NCI-H146 treated with DMSO at 0.1 percent for 48 hours (cell line): ENCODE data around the gene SRL.

Experiments
- DNase-seq: peaks from one replicate; lab custom pipeline; 2025; ENCODE audit not compliant: unreplicated experiment; lab: John Stamatoyannopoulos, UW

The SRL gene

DNA sequence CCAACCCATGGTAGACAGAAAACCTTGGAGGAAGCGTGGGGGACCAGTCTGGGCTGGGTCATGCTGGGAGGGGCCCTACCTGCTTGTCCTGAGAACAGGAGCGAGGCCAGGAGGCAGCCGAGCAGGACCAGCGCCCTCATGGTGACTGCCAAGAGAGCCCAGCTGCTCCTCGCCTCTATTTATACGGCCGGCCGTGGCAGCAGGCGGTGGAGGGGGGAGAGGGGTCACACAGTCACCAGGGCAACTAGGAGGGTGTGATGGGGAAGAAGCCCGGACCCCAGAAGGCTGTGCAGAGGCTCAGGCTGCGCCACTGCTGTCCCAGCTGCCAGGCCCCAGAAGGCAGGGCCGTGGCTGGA, at the start of gene SRL:
TSS of gene SRL (minus strand) at position 153 of the 356 bp plus-strand sequence. CDS start at position 140, 13 bp downstream.
- no peak for DNase-seq

DNA sequence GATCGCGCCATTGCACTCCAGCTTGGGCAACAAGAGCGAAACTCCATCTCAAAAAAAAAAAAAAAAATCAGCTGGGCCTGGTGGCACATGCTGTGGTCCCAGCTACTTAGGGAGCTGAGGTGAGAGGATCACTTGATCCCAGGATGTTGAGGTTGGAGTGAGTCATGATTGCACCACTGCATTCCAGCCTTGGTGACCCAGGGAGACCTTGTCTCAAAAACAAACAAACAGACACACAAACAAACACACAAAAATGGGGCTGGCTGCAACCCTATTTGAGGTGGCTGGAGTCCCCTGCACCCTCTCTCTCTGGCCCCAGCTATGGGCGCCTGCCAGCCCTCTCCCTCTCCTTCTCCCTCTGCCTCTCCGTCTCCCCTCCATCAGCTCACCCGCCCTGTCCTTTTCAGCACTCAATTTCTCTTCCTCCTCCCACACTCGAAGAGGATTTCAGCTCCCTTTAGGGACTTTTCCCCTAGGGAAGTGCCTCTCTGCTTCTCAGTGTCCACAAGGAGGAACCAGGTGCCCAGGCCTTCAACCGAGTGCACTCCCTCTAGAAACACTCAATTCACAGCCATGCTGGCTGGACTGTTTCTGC, 48.5 kb upstream of the SRL start:
- no peak for DNase-seq

DNA sequence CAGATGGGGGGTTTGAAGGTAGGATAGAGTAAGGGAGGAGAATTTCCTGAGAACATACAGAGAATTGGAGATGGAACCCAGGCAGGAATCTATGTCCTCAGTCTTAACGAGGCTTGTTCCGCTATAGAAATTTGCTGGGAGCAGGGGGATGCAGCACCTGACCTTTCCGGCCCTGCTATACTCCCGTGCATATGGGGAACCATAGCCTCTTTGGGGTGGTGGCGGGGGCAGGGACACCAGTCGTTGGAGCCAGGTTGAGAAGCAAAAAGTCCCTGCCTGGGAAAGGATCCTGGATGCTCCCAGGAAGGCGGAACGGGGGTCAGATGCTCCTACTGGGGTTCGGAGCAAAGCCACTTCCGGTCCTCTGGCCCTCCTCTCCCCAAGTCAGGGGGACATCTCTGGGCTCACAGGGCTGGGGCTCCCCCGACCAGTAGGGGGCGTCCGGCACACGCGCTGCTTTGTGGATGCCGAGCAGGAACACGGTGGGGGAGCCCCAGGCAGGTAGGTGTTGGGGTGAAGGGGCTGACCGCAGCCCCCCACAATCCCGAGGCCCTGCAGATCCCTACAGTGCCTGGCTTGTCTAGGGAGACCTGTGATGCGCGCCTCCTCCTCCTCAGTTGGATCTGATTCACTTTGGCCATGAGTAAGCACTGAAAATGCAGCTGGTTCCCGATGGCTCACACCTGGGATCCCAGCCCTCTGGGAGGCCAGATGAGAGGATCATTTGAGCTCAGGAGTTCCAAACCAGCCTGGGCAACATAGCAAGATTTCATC, 46.5 kb upstream of the SRL start:
- peak; percentile 34 for DNase-seq

DNA sequence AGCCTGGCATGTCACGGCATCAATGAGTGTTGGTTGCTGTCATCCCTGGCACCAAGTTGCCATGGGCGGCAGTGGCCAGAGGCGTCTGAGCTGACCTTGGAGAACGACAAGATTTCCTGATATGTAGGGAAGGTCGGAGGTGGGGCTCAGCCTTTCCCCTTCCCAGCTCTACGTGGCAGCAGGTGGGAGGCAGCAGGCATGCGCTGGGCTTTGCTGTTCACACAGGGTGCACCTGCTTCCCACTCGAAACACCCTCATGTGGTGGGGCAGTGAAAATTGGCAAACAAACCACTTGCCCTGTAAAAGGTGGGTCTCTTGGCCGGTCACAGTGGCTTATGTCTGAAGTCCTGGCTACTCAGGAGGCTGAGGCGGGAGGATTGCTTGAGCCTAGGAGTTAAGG, 43.3 kb upstream of the SRL start:
- no peak for DNase-seq

DNA sequence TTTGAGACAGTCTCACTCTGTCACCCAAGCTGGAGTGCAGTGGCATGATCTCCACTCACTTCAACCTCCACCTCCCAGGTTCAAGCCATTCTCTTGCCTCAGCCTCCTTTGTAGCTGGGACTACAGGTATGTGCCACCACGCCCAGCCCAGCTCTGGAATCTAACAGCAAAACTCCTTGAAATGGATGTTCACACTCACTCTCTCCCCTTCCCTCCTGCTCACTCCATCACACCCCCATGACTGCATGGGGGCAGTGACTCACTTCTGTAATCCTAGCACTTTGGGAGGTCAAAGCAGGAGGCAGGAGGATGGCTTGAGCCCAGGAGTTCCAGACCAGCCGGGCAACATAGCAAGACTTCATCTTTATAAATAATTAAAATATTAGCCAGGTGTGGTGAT, 42.1 kb upstream of the SRL start:
- no peak for DNase-seq

DNA sequence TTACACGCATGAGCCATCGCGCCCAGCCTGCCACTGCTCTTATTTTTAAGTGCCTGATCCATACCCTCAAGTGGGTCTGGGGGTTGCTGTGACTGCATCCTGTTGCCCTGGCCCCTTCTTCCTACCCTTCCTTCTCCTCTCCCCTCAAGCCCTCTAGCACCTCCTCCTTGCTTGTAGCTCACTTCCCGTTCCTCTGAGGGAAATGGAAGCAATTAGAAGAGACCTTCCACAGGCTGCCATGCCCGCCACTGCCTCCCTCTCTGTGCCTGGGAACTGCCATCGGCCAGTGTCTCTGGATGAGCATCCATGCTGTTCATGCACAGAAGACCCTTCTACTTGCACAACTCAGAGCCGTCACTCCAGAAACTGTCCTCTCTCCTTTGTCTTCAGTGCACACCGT, 41.6 kb upstream of the SRL start:
- DNase-seq: no peak

DNA sequence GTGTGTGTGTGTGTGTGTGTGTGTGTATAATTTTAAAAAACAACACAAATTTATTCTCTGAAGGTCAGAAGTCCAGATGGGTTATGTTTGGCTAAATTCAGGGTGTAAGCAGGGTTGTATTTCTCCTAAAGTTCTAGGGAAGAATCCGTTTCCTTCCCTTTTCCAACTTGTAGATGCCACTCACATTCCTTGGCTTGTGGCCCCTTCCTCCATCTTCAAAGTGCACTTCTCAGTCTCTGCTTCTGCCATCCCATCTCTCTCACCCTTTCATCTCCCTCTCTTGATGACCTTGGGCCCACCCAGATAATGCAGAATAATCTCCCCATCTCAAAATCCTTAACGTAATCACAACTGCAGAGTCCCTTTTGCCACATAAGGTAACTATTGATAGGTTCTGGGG, 38.7 kb upstream of the SRL start:
- DNase-seq: no peak

DNA sequence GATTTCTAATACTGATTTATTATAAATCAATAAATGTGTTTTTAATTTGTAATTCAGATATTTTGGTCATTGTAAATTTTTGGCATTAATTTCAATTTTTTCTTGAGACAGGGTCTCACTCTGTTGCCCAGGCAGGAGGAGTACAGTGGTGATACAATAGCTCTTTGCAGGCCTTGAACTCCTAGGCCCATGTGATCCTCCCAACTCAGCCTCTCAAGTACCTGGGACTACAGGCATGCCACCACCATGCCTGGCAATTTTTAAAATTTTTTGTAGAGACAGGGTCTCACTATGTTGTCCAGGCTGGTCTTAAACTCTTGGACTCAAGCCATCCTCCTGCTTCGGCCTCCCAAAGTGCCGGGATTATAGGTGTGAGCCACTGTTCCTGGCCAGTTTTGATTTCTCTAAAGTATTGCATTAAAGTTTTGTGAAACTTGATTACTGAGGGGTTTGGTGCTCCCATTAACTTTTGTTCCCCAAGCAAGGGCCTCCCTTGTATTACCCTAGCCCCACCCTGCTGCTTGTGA, 36.2 kb upstream of the SRL start:
- DNase-seq: no peak

DNA sequence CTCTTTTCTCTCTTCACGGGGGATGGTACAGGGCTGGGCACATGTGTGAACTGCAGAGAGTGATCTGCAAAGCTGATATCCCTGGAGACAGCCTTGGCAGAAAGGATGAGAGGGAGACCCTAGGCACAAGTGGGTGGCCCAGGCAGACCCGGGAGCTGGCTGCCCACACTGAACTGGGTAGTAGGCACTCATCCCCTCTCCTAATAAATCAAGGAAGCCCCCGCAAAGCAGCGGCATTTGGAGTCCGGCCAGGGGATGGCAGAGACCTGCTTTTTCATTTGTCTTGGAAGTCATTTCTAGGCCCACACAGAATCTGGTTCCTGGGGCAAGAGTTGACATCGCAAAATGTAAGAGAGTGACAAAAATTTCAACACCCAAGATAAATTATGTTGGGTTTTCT, 34.0 kb upstream of the SRL start:
- no peak for DNase-seq

DNA sequence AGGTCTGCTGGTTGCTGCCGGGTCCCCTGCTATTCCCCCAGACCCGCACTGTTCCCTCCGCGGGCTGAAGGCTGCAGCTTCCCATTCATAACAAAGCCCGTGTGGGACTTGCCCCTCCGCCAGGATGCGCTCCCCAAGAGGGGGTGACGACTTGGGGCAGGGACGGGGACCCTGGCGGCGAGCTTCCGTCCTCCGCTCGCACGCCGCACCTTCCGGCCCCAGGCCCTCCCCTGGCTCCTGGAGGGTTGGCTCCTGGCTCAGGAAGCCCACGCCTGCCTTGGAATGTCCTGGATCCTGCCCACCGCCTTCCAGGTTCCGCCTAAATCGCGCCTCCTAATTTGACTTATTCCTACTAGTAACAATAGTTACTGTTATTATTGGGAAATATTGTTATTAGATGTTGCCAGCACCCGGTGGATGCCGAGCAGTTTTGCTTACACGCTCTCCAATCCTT, 32.0 kb upstream of the SRL start:
- DNase-seq: peak; percentile 31

DNA sequence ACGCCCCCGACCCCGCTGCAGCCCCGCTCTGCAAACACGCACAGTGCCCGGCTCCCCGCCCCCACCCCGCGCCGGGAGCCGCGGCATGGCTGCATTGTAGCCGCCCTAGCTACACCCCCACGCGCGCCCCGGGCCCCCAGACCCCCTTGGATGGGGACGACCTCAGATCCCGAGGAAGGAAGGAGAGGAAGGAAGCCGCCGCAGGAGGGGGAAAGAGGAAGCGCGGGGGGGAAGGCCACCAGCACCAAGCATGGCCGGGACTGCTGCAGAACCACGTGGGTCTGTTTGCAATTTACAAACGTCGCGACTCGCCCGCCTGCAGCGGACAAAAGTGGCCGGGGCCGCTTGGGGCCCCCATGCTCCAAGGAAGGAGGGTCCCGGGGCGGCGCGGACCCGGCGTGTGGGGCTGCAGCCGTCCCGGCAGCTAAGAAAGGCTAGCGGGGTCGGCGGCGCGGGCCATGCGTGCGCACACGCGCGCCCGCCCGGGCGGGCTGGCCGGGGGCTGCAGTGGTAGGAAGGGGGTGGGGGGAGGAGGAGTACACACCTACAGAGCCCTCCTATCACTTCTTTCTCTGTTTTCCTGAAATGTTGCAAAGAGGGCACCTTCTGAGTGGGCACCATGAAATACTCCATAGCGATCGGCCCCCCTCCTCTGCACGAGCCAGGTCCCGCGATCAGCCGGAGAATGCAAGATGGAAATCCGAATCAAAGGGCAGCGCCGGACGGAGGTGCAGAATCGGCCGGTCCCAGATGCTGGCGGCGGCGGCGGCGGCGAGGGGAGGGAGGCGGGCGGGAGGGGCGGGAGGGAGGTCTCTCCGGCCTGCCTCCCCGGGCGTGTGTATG, 30.5 kb upstream of the SRL start:
- peak; percentile 21 for DNase-seq

DNA sequence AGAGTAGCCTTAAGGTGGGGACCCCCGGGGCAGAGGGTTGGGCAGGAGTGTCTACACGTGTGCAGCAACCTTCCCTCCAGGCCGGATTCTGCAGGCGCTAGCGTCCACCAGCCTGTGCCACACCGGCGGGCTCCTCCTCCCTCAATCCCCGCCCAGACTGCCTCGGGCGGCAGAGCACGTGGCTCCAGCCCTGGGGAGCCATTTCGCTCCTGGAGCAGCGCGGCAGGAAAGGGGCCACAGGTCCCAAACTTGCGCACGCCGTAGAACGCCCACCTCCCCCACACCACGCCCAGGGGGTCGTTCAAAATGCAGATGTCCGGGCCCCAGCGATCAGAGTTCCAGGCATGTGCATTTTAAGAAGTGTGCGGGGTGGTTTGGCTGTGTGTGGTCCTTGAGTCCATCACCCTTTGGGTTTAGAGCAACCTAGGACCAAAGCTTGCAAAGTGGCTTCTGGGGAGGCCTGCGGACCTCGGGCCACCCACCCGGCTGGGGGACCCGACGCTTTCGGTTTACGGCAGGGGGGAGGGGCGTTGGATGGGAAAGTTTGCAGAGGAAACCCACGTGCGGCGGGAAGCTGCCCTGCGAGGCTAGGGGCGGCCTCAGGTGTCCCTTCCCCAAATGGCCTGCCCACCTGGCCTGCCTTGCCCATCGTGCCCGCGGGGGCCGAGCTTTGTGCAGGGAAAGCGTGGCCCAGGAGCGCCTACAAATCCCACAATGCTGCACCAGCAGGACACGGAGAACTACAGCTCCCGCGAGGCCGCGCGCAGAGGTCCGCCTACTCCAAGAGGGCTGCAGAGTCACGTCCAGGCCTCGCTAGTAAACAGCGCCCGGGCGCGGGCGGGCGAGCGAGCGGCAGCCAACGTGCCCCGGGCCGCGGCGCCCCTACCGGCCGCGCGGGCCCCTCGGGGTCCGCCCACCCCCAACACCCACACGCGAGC, 29.6 kb upstream of the SRL start:
- DNase-seq: peak; percentile 92

DNA sequence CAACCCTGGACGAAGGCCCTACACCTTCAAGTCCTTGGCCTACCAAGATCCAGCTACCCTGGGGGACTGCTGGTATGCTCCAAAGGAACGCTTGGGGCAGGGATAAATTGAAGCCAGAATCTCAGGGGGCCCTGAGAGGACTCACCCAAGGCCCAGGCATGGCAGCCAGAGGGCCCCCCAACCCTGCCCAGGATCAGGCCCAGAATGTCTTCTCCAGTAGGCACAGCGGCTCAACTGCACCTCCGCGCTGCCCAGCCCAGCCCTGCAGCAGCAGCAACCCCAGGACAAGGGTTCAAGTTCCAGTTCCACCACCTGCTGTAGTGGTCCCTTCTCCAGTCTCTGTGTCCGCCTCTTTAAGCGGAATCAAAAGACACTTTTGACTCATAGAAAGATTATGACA, 28.7 kb upstream of the SRL start:
- DNase-seq: no peak

DNA sequence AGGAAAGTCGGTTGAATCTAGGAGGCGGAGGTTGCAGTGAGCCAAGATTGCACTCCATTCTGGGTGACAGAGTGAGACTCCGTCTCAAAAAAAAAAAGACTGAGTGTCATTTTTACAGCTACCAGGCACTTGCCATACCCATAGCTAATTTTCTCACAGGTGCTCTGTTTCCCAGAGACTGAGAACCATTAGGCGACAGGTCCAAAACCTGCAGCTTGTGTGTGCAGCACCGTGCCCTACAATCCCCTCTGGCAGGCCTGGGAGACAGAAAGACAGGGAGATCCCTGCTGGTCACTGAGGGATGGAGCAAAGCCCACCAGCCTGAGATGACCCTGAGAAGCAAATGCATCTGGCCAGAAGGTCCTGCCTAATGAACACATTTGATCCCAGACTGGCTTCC, 28.2 kb upstream of the SRL start:
- no peak for DNase-seq

DNA sequence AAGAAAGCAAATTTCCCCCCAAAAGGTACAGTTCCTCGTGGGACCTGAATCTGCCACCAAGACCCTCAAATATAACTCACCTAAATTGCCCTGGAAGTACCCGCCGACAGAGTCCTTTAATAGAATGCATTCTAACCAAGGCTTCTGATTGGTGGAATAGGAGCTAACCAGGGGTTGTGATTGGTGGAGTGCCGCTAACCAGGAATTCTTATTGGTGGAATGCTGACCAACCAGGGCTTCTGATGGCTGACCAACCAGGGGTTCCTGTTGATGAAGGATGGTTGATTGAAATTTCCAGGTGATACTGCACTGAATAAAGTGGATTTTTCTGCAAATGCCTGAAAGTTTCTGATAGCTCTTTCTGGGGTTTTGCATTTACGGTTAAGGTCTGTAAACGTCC, 24.5 kb upstream of the SRL start:
- no peak for DNase-seq

DNA sequence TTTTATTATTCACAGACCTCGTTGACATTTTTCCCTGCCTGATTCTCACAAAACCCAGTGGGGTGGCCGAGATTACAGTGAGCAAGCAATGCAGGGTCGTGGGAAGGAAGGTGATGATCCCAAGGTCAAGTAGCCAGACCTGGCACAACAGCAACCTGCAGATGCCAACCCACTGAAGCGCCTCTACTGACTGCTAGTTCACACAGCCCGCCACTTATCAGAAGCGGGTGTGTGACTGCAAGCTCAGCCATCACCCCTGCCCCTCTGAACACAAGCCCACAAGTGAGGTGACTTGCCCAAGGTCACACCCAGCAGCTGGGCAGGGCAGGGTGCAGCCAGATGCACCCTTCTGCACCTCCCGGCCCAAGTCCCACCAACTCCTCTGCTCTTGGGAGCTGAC, 23.8 kb upstream of the SRL start:
- DNase-seq: no peak

DNA sequence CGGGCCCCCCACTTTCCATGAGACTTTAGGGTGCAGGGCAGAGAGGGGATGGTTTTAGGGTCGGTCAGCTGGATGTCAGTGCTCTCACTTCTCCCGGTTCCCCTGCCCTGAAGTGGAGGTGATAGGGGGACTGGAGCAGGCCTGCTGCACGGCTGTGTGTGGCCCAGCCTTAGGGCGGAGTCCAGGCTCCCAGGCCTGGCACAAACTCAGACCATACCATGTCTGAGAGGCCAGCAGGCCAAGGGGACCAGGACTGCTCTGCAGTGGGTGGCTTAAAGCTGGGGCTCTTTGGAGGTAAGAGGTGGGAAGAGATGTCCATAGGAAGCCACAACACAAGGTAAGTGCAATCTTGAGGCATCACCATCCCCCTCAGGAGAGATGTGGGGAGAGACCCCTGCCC, 22.7 kb upstream of the SRL start:
- DNase-seq: no peak

DNA sequence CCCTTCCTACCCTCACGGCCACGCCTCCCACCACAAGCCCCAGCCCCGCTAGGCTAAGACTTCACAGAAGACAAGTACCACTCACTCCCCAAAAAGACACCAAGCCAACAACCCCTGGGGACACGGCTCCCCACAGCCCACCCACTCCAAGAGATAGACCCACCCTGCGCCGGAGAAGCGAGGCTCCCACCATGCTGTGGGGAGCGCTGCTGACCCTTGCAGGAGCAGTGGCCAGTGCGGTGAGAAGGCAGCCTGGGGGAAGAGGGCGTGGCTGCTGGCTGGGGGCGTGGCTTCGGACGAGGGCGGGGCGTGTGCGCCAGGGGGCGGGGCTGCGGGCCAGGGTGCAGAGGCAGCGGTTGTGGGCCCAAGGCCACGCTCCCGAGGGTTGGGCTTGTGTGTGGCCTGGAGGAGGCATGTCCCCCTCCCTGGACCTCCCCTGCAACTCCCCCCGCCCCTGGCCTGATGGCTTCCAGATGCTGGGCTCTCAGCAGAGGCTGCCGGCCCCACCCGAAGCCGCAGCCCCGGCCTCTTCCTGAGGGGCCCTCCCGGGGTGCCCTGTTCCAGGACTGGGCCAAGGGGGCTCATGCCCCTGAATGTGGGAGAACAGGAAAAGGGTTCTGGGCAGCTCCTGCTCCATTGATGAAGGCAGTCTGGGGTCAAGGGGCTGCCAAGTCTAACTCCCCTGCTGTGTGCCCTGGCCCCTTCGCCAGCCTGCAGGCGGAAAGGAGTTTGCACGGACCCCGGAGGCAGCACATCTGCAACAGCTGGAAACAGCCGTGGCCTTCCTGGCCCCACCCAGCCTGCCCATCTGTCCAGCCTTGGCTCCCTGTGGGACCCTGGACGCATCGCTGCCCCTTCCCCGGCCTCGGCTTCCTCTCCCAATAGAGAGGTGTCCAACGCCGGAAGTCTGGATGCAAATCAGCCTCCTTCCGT, 21.9 kb upstream of the SRL start:
- no peak for DNase-seq

DNA sequence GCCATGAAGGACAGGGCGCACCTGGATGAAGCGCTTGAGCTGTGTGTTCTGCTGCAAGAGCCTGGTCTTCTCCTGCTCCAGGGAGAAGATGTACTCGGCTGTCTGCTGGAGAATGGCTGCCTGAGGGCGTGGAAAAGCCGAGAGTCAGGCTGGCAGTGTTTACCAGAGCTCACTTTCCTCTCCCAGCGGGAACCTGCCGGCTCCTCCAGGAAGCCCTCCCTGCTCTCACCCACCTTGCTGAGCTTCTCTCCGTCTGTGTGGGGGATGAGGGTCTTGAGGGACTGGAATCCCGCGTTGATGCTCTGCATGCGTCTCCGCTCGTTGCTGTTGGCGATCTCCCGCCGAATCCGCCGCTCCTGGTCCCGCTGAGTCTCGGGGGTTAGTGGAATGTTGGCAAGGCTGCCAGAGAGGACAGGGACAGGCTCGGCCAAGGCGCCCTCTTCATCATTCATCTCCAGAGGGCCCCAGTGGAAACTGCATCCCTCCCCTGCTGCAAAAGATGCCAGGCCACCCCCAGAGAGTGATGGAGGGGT, 20.5 kb upstream of the SRL start:
- DNase-seq: no peak
